ENCODE data around the gene FAM163B.

FAM163B gene

GRCh38 chr9:133614056-133614455, 4.9 kb upstream of the FAM163B start:
- Histone ChIP-seq H3K9me3 (ENCODE audit: control insufficient read depth, insufficient read depth, low read length) (no peaks in the 10 kb centered on the region), H3F3A (ENCODE audit: control insufficient read depth, insufficient read depth) (no peaks in the 10 kb centered on the region), H3K9me2 (replicated peaks; ENCODE audit: control insufficient read depth, low read length) (no peaks in the 10 kb centered on the region), H3K4me1 (ENCODE audit: control insufficient read depth, low read length) (no peaks in the 10 kb centered on the region), H3K27me3 (ENCODE audit: control insufficient read depth, low read length) (peaks cover 35% of the 10 kb centered on the region), H3K36me3 (ENCODE audit: control insufficient read depth, low read length) (no peaks in the 10 kb centered on the region), H3K27ac (ENCODE audit: low read depth, low read length) (no peak overlapping the region), H4K20me1 (ENCODE audit: control insufficient read depth, insufficient read depth, low read depth, low read length) (no peaks in the 10 kb centered on the region), H3K4me3 (ENCODE audit: low read length) (no peak overlapping the region), H3K79me2 (ENCODE audit: control insufficient read depth, low read length) (no peaks in the 10 kb centered on the region), H3K4me2 (ENCODE audit: low read length) (no peak overlapping the region)
- TF ChIP-seq CTCF (IDR thresholded peaks at IDR 0.05; ENCODE audit: low read depth, low read length, poor library complexity, severe bottlenecking) (no peak), EZH2phosphoT487 (IDR thresholded peaks at IDR 0.05; ENCODE audit: borderline replicate concordance, low read length) (no peak)

DNA sequence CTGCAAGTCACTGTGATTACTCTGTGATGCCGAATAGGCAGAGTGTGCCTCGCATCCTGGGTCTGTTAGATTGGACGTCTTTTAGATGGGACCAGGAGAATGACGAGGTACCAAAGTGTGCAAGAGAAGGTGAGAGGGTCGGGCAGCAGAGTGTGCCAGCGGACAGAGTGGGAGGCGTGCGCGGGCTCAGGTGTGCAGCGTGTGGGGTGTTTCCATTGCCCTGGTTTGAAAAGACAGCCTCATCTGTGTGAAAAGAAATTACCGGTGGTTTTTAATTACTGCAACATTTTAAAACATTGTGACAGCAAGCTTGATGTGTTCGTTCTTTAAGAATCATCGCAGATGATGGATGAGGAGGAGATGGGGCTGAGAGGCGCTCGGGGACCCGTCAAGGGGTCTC, 4.2 kb upstream of the FAM163B start:
- Histone ChIP-seq H3K27ac (ENCODE audit: low read depth, low read length) (no peak overlapping the region), H3K36me3 (ENCODE audit: control insufficient read depth, low read length) (no peaks in the 10 kb centered on the region), H3K4me1 (ENCODE audit: control insufficient read depth, low read length) (no peaks in the 10 kb centered on the region), H3F3A (ENCODE audit: control insufficient read depth, insufficient read depth) (no peaks in the 10 kb centered on the region), H3K4me2 (ENCODE audit: low read length) (no peak overlapping the region), H3K27me3 (ENCODE audit: control insufficient read depth, low read length) (peaks cover 32% of the 10 kb centered on the region), H3K9me3 (ENCODE audit: control insufficient read depth, insufficient read depth, low read length) (no peaks in the 10 kb centered on the region), H4K20me1 (ENCODE audit: control insufficient read depth, insufficient read depth, low read depth, low read length) (no peaks in the 10 kb centered on the region), H3K79me2 (ENCODE audit: control insufficient read depth, low read length) (no peaks in the 10 kb centered on the region), H3K4me3 (ENCODE audit: low read length) (no peak overlapping the region), H3K9me2 (replicated peaks; ENCODE audit: control insufficient read depth, low read length) (no peaks in the 10 kb centered on the region)
- no peak for TF ChIP-seq EZH2phosphoT487 (IDR thresholded peaks at IDR 0.05; ENCODE audit: borderline replicate concordance, low read length)
- TF ChIP-seq CTCF (IDR thresholded peaks at IDR 0.05; ENCODE audit: low read depth, low read length, poor library complexity, severe bottlenecking): no peak

DNA sequence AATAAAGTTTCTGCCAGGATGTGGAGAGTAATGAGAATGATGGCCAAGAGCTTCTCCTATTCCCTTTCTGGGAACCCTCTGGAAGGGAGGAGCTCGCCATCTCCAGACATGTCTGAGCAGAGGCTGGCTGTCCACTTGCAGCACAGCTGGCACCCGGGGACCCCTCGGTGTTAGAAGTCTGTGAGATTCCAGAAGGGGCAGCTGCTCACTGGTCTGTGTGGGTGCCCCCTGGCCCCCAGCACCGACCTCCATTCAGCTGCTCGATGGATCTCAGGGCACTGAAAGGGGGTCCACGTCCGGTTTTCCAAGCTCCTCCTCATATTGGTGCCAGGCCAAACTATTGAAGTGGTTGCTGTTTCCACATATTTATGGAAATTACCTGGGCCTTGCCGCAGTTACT, 3.6 kb upstream of the FAM163B start:
- TF ChIP-seq EZH2phosphoT487 (IDR thresholded peaks at IDR 0.05; ENCODE audit: borderline replicate concordance, low read length) (no peak), CTCF (IDR thresholded peaks at IDR 0.05; ENCODE audit: low read depth, low read length, poor library complexity, severe bottlenecking) (no peak)
- no peaks in the 10 kb centered on the region for H3K4me1 ChIP-seq (ENCODE audit: control insufficient read depth, low read length)
- H4K20me1 ChIP-seq (ENCODE audit: control insufficient read depth, insufficient read depth, low read depth, low read length): no peaks in the 10 kb centered on the region
- no peak overlapping the region for H3K27ac ChIP-seq (ENCODE audit: low read depth, low read length)
- peaks cover 33% of the 10 kb centered on the region for H3K27me3 ChIP-seq (ENCODE audit: control insufficient read depth, low read length)
- no peaks in the 10 kb centered on the region for H3K9me2 ChIP-seq (replicated peaks; ENCODE audit: control insufficient read depth, low read length)
- H3K4me3 ChIP-seq (ENCODE audit: low read length): no peak overlapping the region
- H3F3A ChIP-seq (ENCODE audit: control insufficient read depth, insufficient read depth): no peaks in the 10 kb centered on the region
- no peaks in the 10 kb centered on the region for H3K79me2 ChIP-seq (ENCODE audit: control insufficient read depth, low read length)
- no peak overlapping the region for H3K4me2 ChIP-seq (ENCODE audit: low read length)
- H3K9me3 ChIP-seq (ENCODE audit: control insufficient read depth, insufficient read depth, low read length): no peaks in the 10 kb centered on the region
- no peaks in the 10 kb centered on the region for H3K36me3 ChIP-seq (ENCODE audit: control insufficient read depth, low read length)

DNA sequence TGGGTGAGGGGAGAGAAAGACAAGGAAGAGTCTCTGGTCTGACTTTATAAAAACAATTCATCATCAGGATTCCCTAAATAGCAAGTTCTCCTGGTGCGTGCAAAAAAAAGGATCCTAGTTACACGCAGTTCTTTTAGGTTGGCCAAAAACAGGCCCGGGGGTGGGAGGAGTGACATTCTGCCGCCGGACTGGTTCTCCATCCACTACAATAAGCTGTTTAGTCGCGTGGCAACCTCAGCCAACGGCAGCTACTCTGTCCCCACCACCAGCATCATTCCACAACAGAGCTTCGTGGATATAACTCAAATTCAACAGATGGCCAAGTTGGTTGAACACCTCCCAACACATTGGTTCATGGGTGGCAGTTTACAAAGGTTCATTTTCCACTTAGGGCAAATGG, 2.9 kb upstream of the FAM163B start:
- no peaks in the 10 kb centered on the region for H3K4me1 ChIP-seq (ENCODE audit: control insufficient read depth, low read length)
- peaks cover 40% of the 10 kb centered on the region for H3K27me3 ChIP-seq (ENCODE audit: control insufficient read depth, low read length)
- no peak overlapping the region for H3K4me2 ChIP-seq (ENCODE audit: low read length)
- TF ChIP-seq EZH2phosphoT487 (IDR thresholded peaks at IDR 0.05; ENCODE audit: borderline replicate concordance, low read length) (no peak), CTCF (IDR thresholded peaks at IDR 0.05; ENCODE audit: low read depth, low read length, poor library complexity, severe bottlenecking) (no peak)
- H4K20me1 ChIP-seq (ENCODE audit: control insufficient read depth, insufficient read depth, low read depth, low read length): no peaks in the 10 kb centered on the region
- no peaks in the 10 kb centered on the region for H3K36me3 ChIP-seq (ENCODE audit: control insufficient read depth, low read length)
- no peaks in the 10 kb centered on the region for H3K79me2 ChIP-seq (ENCODE audit: control insufficient read depth, low read length)
- no peaks in the 10 kb centered on the region for H3K9me2 ChIP-seq (replicated peaks; ENCODE audit: control insufficient read depth, low read length)
- H3K4me3 ChIP-seq (ENCODE audit: low read length): no peak overlapping the region
- H3K9me3 ChIP-seq (ENCODE audit: control insufficient read depth, insufficient read depth, low read length): no peaks in the 10 kb centered on the region
- no peaks in the 10 kb centered on the region for H3F3A ChIP-seq (ENCODE audit: control insufficient read depth, insufficient read depth)
- H3K27ac ChIP-seq (ENCODE audit: low read depth, low read length): no peak overlapping the region

All from DOHH2 (cell line).